ENCODE data around the gene DNAH1.
"Not testable (repeated sequence)": the region's sequence is repeated elsewhere in the genome, so short reads cannot be mapped to it uniquely, and the experiment has no call there.

DNAH1 gene
- total RNA-seq: 188 reads per million, percentile 92 among the genes with 10 or more reads in this experiment

DNA sequence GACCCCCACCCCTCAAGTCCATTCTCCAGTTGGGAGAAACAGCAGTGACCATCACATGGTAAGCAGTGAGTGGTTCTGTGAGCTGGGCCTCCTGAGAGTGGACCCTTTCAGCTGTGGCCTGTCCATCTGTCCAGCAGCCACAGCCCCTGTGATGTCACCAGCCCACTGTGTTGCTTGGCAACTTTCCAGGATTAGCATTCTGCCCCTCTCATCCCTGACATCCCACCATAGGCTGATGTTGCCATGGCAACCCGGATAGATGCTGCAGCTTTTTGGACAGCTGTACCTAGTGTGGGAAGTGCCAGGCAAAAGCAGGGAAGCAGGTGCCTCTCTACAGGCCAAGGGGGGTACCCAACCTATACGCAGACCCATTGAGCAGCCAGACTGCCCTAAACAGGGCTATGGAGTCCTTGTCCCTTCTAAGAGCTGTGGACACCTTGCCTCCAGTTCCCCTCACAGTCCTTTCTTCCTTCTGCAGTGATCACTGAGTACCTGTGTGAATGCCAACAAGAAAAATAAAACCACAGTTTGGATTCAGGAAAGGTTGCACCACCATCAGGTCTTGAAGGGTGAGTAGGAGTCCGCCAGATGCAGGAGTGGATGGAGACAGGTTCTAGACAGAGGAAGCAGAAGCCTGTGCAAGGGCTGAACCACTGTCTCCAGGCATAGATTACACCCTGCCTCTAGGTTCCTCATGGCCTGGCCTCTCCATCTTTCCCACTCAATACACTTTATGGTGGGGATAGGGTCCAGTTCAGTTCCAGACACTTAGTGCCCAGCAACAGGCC is at the start of gene DNAH1:
Gene DNAH1, plus strand, starts transcription at position 343 of the 788 bp plus-strand sequence. CDS start 6,124 bp downstream, outside the sequence.
- DNase-seq: no peak

DNA sequence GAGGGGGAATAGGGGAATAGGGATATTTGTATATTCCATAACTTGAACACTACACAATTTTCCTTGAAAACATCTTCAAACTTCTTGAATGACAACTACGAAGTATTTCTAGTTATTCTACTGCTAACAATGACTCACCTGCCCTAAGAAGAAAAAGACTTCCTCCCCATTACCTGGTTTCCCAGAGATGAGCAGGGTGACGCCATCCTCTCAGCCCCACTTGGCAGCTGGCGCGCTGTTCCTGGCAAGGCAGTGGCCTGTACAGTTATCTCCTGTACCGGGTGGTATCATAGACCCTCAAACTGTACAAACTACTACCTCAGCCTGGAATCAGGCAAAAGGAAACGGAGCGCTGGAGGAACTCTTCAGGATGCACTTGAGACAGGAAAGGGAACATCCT is 48.1 kb upstream of the DNAH1 start:
- no peak for DNase-seq

- DNase-seq: no peak
These were observed 46.3 kb upstream of the DNAH1 start for GRCh38 chr3:52269776-52270175.

GRCh38 chr3:52270252-52270754 is 45.8 kb upstream of the DNAH1 start:
- no peak for DNase-seq

GRCh38 chr3:52272172-52272571 is 43.9 kb upstream of the DNAH1 start:
- not testable (repeated sequence) for DNase-seq

GRCh38 chr3:52272831-52273230 is 43.3 kb upstream of the DNAH1 start:
- no peak for DNase-seq

GRCh38 chr3:52274781-52275180 is 41.3 kb upstream of the DNAH1 start:
- DNase-seq: not testable (repeated sequence)

- DNase-seq: peak; percentile 48
These were observed 38.8 kb upstream of the DNAH1 start for GRCh38 chr3:52277071-52277964.

DNA sequence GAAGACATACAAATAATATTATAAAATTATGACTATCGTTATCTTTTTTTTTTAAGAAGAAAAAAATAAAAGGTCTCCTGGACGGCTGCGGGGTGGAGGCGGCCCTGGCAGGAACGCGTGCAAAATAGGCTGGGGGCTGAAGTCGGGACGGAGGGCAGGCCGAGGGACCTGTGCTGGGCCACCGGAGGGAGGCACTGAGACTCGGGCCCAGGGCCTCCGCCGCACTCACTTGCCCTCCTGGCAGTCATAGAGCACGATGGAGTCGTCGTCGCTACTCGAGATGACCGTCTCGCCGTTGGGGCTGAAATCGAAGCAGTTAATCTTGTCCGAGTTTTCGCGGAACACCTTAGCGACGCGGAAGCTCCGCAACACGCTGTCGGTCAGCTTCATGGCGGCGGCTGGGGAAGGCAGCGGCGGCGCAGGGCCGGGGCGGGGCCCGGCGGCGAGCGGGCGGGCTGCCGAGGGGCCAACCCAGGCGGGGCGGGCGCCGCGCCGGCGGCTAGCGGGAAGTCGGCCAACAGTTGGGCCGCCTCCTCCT is 38.1 kb upstream of the DNAH1 start:
- DNase-seq: peak; percentile 53

GRCh38 chr3:52278510-52279069 is 37.5 kb upstream of the DNAH1 start, which contains the start of gene WDR82:
TSS of gene WDR82 (minus strand) at chr3:52278649. CDS start at chr3:52278361, 288 bp downstream.
- peak; percentile 97 for DNase-seq

- DNase-seq: no peak
These were observed 36.5 kb upstream of the DNAH1 start for GRCh38 chr3:52279596-52279995.

- no peak for DNase-seq
These were observed 36.1 kb upstream of the DNAH1 start for GRCh38 chr3:52280050-52280461.

GRCh38 chr3:52281981-52282801 is 33.9 kb upstream of the DNAH1 start:
- DNase-seq: peak; percentile 27

DNA sequence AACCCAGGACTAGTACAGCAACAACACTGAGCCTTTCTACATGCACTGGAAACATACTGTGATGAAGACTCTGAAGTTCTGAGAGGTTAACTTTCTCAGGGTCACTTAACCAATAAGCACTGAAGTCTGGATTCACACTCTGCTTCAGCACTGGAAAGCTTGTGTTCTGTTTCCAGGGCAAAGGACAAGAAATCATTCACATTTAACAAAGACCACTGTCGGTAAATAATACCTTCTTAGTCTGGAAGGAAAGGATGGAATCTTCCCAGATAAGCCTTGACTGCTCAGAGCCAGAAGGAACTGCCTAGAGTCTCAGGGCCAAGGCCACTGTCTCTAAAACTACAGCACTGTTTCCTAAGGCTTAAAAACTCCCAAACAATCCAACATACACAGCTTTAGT is 32.8 kb upstream of the DNAH1 start:
- no peak for DNase-seq

DNA sequence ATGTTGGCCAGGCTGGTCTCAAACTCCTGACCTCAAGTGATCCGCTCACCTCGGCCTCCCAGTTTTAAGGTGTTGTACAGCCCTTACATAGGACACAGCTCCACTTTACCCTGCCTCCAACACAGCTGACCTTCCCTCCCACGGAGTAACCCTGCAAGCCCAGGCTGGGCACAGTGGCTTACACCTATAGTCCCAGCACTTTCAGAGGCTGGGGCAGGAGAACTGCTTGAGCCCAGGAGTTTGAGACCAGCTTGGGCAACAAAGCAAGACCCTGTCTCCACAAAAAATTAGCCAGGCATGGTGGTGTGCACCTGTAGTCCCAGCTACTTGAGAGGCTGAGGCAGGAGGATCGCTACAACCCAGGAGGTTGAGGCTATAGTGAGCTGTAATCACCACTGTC is 32.1 kb upstream of the DNAH1 start:
- DNase-seq: not testable (repeated sequence)

- DNase-seq: no peak
These were observed 29.4 kb upstream of the DNAH1 start for GRCh38 chr3:52286777-52287110.

- no peak for DNase-seq
These were observed 27.4 kb upstream of the DNAH1 start for GRCh38 chr3:52288674-52289073.

DNA sequence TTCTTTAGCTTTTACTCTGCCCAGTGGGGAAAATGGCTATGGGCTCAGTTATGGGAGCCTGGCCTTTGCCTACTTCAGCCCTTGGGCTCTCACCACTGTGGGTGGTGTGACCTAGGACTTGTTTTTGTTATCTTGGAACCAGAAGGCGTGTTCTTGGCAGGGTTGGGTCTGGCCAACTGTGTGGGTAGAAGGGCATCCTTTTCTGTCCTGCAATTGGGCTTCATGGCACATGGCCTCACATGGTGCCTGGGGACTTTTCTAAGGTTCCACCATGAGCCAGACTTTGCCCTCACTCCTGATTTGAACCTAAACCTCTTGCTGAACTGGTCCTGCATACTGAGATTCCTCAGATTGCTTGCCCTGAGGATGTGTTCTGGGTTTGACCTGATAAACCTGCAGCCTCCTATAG is 26.8 kb upstream of the DNAH1 start:
- DNase-seq: no peak

DNA sequence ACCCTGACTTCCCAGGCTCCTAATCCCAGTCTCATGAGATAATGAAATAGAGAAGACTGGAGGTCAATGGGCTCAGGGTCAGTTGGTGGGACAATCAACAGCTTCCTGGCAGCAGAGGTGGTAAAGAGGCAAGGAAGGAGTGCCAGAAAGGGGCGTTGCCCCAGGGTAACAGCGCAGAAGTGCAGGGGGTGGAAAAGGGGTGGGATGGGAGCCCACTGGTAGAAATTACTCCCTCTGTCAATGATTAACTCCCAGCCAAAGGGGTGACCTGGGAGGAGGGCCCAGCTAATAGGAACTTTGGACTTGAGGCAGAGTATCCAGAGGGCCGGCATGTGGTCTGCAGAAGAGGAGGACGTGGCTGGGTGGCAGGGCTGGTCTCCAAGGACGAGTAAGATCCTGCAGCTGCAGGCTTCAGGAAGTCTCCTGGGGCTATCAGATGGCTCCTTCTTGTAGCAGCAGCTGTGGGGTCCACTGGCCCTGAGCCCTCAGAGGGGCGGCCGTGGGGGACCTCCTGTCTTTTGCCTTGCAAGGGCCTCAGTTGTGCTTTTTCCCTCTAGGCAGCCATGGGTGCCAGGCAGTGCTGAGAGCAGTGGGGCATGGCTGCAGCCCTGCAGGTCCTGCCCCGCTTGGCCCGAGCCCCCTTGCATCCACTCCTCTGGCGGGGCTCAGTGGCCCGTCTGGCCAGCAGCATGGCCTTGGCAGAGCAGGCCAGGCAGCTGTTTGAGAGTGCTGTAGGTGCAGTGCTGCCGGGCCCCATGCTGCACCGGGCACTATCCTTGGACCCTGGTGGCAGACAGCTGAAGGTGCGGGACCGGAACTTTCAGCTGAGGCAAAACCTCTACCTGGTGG is 26.1 kb upstream of the DNAH1 start:
- DNase-seq: no peak

DNA sequence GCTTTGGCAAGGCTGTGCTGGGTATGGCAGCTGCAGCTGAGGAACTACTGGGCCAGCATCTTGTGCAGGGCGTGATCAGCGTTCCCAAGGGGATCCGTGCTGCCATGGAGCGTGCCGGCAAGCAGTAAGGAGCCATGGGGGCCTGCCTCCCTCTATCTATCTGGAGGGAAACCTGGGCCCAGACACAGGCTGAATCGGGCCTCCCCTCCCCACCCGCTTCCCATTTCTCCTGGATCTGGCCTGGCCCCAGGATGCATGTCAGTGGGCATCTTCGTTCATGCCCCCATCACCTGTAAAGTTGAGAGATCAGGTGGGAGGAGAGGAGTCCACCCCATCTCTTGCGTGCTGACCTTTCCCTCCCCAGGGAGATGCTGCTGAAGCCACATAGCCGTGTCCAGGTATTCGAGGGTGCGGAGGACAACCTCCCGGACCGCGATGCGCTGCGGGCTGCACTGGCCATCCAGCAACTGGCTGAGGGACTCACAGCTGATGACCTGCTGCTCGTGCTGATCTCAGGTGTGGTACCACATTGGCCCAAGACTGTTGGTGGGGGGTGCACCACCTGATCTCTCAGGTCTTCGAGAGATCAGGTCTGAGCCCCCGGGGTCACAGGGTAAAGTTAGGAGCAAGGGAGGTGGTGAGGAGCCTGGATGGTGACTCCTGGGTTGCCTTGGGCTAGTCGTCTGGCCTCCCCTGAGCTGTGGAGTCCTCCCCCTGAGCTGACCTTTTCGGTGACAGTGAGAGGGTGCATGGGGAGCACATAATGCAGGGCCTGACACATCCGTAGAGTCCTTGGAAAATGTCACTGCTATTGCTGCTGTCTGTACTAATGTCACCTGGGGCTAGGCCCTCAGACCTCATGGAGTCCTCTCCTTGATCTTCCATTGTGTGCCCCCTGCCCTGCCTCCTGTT is 25.3 kb upstream of the DNAH1 start:
- DNase-seq: no peak
